Stromal cell of bone marrow (primary cell): ENCODE data around the gene MEG3.
"Not testable (repeated sequence)": the region's sequence is repeated elsewhere in the genome, so short reads cannot be mapped to it uniquely, and the experiment has no call there.

ENCODE experiments used
- DNase-seq: peaks from one replicate; pipeline ENCODE4 v3.0.0-alpha.2; 2012; ENCODE audit warnings: low read depth

The MEG3 gene

DNA sequence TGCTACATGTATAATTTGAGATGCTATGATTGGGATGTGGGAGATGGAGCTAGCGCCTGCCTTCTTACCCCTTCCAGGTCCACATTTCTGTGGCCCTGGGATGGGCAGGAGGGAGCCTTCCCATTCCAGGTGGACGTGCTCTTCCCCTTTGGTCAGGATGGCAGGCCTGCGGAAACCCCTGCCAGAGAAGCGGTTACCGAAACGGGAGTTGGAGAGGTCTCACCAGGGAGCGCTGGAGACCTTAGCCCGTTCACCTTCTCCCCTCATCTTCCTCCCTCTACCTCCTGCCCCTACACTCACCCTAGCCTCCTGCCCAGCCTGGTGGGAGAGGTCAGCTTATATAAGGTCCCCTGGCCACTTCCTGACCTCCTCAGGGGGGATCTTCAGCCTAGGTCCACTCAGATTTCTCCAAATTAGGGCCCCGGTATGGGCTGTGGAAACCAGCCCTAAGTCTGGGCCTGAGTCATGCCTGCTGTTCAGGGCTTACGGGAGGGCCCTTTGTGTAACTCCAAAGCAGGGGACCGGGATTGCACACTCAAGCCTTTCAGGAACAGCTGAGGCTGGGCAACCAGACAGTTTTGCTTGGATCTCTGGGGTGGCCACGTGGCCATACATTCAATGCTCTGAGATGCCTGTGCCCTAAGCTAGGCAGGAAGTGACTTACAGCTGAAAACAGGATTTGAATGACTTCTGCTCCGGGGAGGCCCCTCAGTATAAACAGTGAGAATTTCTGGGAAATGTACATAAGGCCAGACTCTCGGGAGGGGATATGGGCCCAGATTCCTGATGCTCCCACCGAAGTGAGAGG, 10.2 kb upstream of the MEG3 start:
- DNase-seq = peak; percentile 30

DNA sequence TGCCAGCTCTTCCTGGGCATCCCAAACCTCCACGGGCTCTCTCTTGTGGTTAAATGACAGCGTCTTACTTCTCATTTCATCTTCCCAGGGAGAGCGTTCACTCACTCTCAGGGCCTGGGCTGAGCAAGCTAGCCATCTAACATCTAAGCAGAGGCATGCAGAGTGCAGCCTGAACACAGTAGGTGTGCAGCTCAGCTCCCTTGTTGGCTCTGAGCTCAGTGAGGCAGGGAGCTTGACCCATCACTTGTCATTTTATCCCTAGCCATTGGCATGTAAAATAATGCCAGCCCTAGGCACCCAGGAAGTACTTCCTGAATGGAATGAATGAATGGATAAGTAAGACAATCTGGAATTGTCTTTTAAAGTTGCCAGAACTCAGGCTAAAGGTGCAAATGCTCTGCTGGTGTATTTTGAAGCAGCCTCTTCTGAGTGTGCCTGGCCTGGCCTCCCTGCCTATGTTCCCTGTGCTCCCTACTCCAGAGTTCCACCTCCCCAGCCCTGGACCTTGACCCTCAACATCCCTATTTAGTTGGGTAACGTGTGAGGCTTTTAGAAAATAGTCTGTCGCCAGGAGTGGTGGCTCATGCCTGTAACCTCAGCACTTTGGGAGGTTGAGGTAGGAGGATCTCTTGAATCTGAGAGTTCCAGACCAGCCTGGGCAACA, 9.5 kb upstream of the MEG3 start:
- DNase-seq = no peak

DNA sequence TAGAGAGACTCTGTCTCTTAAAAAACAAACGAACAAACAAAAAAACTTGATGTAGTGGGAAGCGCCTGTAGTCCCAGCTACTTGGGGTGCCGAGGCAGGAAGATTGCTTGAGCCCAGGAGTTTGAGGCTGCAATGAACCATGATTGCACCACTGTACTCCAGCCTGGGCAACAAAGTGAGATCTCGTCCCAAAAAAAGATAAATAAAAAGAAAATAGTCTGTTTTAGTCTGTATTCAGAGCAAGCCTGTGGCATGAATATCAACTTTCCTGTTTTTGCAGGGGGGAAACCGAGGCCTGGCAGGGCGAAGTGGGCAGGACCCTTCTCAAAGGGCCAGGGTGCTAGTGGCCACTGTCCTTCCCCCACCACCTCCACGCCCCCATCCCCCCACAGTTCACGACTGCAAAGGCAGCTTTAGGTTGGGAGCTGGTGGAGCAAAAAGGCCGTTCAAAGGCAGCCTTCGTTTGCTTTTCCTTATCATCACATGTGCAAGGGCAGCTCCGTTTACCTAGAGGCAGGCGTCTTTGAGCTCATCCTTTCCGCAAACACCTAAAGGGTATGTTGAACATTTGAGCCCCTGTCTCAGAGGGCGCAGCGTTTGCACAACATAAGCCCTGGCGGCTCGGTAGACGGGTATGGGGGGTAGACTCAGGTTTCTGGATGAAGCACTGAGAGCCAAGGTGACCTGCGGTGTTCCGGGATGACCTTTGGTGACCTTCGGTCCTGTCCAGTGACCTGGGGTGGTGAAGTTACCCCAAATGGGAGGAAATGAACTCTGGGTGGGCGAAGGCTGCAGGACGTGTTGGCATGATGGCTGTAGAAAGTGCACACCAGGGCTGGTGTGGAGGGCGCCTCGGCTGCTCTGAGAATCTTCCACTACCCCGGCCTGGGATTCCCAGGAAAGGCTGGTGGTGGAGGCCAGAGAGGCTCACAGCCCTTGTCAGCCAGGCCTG, 8.7 kb upstream of the MEG3 start:
- DNase-seq = no peak

DNA sequence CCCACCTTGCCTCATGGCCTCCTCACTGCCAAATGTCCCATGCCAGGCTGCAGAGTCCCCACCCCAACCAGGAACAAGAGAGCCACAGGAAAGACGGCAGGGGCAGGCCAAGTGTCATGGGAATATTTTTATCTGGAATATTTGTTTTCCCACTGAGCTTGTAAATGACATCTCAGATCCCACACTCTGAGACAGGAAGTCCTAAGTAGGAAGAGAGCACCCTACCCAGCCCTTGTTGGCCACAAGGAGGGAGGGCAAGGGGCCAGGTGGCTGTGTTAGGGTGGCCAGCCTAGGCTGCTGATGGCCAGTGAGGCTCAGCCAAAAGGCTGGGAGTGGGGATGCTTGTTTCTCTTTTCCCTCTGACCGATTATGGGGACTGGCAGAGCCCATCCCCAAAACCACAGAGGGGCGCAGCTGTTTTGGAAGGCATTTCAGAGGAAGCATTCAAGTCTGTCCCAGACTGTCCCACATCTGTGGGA, 7.7 kb upstream of the MEG3 start:
- DNase-seq = no peak

DNA sequence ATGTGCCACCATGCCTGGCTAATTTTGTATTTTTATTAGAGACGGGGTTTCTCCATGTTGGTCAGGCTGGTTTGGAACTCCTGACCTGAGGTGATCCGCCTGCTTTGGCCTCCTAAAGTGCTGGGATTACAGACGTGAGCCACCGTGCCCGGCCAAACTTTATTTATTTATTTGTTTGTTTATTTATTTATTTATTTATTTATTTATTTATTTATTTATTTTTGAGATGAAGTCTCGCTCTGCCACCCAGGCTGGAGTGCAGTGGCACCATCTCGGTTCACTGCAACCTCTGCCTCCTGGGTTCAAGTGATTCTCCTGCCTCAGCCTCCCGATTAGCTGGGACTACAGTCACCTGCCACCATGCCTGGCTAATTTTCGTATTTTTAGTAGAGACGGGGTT, 7.0 kb upstream of the MEG3 start:
- DNase-seq = not testable (repeated sequence)

DNA sequence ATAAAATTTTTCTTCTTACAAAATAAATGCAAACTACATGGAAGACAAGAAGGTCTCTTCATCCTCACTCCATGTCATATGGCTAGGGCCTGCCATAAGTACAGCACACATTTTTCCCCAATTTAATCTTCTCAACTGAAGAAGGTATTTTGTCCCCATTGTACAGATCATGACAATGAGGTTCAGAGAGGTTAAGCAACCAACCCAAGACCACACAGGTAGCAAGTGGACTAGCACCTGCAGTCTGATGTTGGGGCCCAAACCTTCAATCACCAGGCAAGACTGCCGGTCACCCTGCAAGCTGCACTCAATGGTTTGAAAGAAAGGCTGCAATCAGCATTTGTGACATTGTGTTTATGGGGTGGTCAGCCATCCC, 6.5 kb upstream of the MEG3 start:
- no peak for DNase-seq

DNA sequence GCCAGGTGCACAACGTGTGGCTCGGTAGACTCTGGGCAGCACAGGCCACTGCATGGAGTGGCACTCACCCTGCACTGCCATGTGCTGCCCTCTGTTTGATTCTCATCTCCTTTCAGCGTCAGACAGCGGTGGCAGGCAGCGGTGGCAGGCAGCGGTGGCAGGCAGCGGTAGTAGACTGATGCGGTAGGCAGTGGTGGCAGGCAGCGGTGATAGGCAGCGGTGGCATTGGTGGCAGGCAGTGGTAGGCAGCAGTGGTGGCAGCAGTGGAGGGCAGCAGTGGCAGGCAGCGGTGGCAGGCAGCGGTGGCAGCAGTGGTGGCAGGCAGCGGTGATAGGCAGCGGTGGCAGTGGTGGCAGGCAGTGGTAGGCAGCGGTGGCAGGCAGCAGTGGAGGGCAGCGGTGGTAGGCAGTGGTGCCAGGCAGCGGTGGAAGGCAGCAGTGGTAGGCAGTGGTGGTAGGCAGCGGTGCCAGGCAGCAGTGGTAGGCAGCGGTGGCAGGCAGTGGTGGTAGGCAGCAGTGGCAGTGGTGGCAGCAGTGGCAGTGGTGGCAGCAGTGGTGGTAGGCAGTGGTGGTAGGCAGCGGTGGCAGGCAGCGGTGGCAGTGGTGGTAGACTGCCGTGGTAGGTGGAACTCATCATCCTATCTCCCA, 6.0 kb upstream of the MEG3 start:
- DNase-seq = no peak

DNA sequence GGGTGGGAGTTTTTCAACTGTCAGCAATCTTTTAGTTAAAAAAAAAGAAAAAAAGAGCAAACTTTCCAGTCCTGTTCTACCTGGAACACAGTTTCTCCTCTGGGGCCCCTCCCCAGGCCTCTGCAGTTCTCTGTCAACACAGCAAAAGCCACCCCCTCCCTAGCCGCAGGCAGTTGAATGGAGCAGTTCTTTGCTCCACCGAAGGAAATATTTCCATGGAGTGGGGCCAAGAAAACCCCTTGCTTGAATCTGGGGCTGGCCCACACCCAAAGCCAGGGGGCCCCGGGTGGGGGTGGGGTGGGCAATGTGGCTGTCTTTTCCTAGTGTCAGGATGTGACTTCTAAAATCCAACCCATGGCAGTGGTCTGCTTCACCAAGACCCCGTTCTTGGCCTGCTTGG, 5.0 kb upstream of the MEG3 start:
- DNase-seq = no peak

DNA sequence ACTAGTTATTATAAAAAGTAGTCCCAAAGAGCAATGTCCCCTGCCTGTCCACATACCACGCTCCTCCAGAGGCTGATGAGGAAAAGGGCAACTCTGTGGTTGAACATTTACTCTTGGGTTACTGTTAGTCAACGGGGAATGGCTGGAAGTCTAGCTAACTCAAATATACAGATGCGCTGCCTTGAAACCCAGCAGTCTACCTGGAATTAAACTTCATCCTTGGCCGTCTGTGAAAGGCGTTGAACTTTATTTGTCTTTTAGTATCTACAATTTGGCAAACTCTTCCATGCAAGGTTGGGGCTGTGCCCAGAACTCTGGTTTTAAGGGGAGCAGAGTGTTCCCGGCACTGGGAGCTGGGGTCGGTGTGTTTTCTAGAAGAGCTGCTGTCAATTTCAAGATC, 3.9 kb upstream of the MEG3 start:
- no peak for DNase-seq

DNA sequence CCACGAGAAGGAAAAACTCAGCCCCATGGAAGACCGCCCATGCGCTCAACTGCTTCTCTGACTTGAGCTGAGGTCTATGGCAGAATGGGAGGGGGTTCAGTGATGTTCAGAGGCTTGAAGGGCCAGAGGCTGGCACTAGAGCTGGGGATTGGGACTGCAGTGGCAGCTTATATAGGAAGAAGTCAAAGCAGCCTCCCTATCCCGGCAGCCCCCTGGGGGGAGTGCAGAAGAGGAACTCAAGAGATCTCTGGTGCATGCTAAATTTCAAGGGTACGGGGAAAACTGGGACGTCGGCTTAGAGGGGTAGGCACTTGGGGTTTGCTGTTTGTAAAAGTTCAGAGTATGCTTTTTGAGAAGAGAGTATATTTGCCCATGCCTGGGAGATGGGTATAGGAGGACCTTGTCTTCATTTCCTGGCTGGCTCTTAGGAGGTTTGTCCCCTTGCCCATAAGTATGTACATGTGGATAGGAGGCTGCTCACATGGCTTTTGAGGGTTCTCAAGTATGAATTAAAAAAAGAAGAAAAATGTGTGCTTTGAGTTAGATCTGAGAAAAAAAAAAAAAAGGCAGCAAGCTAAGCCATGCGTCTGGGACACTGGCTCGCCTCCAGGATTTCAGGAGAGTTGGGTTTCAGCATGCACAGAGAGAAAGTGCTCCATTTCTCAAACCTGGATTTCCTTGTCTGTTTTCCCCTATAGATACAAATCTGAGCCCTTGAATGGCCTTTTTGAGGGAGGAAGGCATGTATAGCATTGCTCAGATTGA, 3.2 kb upstream of the MEG3 start:
- no peak for DNase-seq

DNA sequence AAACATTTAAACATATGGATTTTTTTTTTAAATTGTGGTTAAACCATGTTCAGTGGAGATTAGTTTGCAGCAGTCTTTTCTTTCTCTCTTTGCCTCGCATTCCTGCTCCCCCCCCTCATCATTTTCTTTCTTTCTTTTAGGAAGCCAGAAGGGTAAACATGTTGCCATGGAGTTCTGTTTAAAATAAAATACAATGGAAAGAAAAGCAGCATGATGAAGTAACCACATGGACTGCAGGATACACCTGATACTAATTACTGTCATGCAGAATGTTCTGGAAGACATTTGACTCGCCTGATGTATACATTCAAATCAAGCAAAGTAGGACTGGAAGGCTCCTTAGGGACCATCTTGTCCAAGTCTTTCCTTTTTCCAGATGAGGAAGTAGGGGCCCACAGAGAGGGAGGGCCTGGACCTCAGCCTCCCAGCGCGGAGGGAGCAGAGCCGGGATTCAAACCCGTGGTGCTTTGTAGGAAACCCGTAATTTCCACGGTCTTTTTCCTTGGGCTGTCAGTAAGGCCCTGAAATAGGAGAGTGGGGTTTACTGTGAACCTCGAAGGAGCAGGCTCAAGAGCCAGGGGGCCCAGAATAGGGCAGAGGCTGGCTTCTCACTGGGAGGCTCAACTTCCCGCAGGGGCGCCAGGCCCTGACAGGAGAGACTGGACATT, 2.4 kb upstream of the MEG3 start:
- no peak for DNase-seq

DNA sequence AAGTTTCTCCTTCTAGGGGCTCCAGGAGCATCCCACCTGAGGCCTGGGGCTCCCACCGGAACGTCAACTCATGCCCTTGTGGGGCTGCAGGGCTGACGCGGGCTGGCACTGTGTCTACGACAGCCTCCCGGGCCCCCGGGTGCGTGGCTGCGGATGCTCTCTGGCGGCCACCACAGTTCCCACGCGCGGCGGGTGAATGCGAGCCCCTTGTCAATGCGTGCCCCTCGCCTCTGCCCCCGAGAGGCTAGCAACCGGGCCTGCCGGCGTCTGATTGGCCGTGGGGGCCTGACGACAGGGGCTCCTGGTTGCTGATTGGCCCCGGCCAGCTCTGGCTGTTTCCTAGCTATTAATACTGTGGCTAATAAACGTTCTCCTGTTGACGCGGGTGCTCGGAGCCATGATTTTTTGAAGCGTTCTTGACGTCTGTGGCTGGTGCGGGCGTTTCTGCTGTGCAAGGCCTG, 1.8 kb upstream of the MEG3 start:
- no peak for DNase-seq

DNA sequence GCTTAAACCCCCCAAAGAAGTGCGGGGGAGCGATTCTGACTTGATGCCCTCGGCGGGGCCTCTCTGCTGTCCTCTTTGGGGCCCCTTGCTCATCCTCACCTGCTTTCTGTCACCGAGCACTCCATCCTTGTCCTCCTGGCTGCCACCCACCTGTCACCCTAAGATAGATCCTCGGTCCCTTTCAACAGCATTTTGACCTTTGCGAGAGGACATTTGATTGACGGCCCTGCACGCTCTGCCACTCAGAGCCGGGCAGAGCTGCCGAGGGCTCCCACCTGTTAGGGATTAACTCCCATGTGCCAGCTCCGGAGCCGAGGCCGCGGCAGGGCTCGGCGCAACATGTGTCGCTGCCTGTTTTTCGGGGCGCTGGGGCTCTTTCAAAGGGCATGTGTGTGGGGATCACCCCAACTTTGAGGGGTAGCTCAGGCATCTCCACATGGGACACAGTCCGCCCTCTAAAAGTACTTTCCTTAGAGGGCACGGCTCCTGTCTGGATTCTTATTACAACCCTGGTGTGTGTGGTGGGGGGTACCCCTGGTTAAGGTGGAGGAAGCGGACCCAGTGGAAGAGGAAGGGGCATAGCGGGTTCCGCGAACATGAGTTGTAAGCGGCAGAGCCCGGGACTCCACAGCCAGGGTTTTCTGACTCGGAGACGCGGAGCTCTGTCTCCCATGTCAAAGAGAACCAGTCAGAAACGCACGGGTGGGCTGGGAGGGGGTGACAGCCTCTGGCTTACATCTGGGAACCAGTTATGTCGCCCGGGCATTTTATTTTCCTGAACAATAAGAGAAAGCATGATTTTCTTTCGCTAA, 811 bp upstream of the MEG3 start:
- no peak for DNase-seq

DNA sequence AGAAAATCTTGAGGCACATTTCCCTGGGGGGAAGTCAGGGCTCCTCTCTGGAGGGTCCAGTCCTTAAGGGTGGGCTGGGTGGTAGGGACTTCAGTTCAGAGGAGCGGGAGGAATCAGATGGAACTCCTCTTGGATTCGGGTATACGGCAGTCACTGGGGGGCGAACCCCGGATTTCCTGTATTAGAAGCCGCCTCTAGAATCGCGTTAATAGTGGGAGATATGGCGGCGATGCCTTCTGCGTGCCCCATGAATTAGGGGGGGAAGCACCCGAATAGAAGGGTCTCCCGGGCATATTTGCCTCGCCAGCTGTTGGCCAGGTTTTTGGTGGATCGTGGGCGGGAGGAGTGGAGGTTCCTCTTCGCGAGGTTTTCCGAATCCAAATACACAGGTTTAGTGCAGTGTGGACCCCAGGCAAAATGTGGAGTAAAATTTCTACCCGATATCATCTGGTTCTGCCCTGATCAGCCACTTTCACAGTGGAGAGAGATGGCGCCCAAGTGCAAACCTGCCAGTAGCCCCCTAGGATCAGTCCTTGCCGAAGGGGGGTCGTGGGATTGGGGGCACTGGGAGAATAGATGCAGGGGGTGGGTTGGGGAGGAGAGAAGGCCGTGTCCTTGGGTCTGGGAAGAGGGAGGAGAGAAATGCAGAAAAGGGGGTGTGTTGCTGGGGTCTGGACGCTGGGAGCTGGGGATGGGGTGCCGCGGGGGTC, 628 bp downstream of the MEG3 start:
- no peak for DNase-seq

DNA sequence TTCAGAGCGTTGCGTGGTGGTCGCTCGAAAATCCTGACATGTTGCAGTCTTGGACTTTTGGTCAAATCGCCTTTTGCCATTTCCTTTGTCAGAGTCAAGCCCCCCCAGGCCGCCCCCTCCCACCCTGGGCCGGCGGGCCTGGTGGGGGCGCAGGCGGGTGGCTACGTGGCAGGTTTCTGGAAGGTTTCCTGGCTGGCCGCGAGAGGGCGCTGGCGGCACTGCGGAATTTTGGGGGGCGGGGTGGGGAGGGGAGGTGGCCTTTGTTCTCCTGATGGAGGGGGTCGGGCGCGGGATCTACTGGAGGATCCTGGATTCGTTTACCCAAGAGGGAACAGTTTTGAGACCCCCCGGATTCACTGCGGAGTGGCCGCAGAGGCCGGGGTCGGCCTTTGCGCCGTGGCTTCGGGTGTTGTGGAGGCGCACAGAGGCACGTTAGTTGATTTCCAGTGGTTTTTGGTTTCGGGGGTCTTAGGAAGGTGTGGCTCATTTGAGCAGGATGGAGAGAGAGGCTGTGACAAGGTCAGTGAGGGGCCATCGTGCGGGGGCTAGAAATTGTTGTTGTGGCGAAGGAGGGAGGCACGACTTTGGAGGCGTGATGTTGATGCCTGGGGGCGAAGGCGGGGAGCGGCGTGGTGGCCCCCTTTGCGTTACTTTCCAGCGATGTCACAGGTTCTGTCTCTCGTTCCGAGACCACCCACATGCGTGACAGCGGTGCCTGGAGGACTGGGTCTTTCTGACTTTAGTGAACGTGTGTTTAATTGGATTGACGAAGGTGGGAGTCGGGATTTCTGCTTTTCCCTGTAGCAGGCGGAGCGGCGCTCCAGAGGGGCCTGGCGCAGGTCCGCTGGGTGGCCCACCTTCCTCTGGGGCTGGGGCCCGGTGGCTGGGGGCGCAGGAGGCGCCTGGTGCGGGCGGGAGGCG, 1.4 kb downstream of the MEG3 start:
- no peak for DNase-seq

DNA sequence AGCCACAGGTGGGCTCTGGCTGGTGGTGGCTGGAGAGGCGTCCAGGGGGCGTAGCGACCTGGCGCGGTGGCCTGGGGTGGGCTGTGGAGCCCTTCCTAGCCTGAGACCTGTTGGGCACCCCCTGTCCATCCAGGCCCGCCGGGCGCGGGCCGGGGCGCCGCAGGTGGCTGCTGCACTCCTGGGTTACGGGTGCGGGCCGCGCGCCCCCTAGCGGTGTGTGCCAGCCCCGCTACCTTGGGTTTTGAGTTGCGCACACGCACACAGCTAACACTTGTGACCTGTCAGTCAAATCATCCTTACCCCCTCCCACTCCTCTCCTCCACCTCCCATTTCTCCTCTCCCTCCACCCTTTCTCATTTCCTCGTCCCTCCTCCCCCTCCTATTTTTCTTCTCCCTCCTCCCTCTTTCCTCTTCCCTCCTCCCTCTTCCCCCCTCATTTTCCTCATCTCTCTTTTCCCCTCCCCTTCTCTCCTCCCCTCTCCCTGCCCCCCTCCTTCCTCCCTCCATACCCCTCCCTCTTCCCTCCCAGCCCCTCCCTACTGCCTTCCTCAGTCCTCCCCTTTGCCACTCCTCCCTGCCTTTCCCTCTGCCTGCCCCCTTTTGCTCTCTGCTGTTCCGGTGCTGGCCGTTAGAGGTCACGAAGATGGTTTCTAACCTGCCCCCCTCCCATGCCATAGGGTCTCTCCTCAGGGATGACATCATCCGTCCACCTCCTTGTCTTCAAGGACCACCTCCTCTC, 2.3 kb downstream of the MEG3 start:
- DNase-seq = peak; percentile 44

DNA sequence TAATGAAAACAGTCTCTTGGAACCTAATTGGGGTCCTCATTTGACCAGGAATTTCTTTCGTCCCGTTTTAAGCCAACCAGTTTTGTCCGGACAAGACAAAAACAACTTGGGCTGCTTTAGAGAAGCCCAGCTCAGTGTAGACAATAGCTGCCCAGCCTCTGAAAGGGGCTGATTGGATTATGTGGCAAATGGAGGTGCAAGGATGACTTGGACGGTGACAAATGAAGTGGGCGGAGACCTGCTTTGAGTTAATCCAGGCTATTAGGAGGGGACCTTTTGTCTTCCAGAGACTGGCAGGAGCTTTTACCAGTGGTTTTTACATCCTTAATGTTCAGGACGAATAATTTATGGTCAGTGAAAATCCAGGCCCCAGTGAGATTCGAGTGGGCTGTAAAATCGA, 4.8 kb downstream of the MEG3 start:
- no peak for DNase-seq
